GM04503 (cell line): ENCODE measurements around the gene ZNF536.
"Not testable (repeated sequence)": the region's sequence is repeated elsewhere in the genome, so short reads cannot be mapped to it uniquely, and the experiment has no call there.

Experiments used
- DNase-seq: peaks from one replicate; pipeline ENCODE4 v3.0.0-alpha.2; 2012; ENCODE audit warnings: low read depth

Gene ZNF536

DNA sequence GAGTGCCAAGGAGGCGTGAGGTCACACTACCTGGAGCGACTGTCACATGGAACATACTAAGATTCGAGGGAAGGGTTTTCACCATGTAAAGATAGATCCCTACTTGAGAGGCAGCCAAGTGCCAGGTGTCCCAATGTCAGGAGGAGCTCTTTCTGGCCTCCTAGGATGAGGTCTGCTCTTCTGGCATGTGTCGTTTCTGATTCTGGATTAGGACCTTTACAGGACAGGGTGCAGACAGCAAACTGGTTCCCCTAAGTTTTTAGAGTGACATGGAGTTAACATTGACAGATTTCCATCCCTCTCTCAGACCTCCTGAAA is 75.3 kb downstream of the ZNF536 start:
- DNase-seq = no peak

GRCh38 chr19:30448386-30449077 is 76.3 kb downstream of the ZNF536 start:
- peak; percentile 23 for DNase-seq

- DNase-seq = no peak
These were observed 77.0 kb downstream of the ZNF536 start for GRCh38 chr19:30449078-30449590.

DNA sequence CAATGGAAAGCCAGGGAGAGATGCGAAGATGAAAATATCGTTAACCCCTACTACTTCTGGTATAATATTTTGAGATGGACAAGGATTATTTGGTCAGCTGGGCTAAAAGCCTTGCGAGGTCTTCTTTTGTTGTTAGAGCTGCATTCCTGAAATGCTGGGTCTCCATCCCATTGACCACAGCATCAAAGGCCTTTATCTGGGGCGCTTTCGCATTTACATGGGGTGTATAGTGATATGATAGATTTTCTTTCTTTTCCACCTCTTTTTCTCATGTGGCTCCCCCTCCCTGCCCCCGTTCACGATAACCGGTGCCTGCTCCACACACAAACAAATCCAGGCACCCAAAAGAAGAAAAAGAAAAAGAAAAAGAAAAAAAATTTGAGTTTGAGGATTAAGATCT is 77.5 kb downstream of the ZNF536 start:
- no peak for DNase-seq

- peak; percentile 20 for DNase-seq
These were observed 77.9 kb downstream of the ZNF536 start for GRCh38 chr19:30450100-30450499.

DNA sequence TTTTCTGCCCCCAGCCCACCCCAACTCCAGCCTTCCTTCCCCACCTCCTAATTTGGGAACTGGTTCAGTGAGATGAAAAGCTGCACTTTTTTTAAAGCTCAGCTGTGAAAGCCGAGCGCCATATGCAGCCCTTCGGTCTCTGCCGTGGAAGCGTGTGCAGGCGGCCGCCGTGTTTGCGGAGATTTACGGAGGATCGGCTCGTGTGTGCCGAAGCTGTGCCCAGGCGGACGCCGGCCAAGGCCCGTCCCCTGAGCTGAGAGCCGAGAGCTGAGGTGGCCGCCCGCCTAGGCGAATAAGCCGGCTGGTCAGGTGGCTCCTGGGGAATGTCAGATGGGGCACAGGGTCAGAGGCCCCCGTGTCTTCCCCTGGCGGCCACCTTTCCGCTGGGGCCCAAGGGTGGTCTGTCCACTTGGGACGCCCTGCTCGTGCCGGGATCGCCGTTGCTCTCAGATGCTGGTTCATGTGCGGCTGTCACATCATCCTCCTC is 78.7 kb downstream of the ZNF536 start:
- DNase-seq = no peak

GRCh38 chr19:30452931-30453330 is 80.7 kb downstream of the ZNF536 start:
- no peak for DNase-seq

- DNase-seq = no peak
These were observed 81.6 kb downstream of the ZNF536 start for GRCh38 chr19:30453743-30454142.

DNA sequence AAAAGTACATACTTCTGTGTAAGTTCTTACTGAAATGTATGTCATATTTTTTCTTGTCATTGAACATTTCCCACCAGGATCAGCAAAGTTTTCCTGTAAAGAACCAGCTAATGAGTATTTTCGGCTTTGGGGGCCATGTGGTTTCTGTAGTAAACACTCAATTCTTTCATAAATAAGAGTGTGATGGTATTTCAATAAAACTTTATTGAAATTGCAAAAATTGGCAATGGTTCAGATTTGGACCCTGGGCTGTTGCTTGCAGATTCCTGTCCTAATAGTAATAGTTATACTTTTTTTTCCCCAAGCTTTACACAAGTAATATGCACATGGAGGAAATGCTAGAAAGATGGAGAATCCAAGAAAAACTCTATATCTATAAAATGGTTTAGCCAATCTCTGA is 83.7 kb downstream of the ZNF536 start:
- DNase-seq = no peak

DNA sequence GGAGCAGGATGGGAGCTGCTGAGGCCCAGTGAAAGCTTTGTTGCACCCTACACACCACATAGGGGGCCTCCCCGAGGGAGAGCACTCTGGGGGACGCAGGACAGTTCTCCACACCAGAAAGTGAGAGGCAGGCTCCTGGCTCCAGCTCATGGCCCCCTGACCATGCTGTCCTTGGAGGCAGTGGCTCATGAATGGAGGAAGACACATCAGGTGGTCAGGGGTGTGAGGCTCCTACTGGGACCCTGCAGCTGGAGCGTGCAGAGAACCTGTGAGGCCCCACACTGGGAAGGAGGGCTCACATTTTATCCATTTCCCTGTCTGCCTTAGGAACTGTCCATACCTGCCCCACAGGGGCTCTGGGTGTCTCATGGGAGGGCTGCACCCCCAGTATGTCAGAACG is 85.3 kb downstream of the ZNF536 start:
- no peak for DNase-seq

DNA sequence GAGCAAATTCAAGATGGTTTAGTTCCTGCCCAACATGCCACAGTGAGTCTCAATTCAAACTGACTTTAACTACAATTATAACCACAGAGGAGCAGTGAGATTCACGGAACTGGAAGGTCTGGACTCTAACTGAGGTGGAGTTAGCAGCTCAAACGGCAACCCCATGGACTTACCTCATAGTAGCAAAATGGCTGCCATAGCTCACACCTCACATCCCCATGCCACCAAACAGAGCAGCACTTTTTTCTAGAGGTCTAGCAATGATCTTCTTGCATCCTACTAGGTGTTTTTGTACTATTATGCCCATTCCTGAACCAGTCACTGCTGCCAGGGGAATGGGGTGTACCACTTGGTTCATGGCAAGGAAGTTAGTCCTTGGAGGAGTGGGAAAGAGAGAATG is 87.7 kb downstream of the ZNF536 start:
- no peak for DNase-seq

DNA sequence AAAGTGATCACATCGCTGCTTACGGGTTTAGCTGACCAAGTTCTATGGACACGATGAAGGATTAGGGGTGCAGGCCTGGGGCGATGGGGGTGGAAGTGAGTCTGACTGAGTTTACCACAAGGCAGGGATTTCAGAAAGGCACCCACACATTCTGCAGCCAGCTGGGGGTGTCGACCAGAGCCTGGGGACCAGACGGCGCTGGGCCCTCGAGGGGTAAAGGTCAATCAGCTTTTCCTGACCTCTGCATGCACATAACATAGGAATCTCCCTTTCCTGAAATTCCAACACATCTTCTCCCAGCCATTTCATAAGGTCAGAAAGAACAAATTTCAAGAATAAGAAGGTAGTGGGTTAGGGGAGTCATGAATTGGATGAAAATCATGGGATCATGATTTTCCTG is 92.0 kb downstream of the ZNF536 start:
- no peak for DNase-seq

DNA sequence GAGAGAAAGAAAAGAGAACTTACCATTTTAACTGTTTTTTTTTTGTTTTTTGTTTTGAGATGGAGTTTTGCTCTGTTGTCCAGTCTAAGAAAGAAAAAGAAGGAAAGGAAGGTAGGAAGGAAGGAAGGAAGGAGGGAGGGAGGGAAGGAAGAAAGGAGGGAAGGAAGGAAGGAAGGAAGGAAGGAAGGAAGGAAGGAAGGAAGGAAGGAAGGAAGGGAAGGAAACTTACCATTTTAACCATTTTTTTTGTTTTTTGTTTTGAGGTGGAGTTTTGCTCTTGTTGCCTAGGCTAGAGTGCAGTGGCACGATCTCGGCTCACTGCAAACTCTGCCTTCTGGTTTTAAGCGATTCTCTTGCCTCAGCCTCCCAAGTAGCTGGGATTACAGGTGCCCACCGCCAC is 94.4 kb downstream of the ZNF536 start:
- DNase-seq = not testable (repeated sequence)

GRCh38 chr19:30467239-30467638 is 95.1 kb downstream of the ZNF536 start:
- no peak for DNase-seq

GRCh38 chr19:30469774-30470173 is 97.6 kb downstream of the ZNF536 start:
- DNase-seq = no peak

DNA sequence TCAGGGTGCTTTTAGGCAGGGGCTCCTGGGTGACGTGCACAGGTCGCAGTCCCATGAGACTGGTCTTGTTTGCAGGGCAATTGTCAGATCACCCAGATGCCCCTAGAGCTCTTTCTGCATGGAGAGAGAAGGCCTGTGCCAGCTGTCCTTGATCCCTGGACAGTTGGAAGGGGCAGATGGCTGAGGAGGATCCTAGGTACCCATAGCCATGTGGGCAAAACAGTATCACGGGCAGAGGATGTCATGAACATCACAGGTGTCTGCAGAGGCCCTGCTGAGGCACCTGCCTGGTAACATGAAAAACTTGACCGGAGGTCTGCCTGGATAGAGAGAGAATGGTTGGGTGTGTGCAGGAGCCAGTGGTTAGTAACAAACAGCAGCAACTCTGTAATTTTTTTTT is 99.3 kb downstream of the ZNF536 start:
- DNase-seq = no peak

DNA sequence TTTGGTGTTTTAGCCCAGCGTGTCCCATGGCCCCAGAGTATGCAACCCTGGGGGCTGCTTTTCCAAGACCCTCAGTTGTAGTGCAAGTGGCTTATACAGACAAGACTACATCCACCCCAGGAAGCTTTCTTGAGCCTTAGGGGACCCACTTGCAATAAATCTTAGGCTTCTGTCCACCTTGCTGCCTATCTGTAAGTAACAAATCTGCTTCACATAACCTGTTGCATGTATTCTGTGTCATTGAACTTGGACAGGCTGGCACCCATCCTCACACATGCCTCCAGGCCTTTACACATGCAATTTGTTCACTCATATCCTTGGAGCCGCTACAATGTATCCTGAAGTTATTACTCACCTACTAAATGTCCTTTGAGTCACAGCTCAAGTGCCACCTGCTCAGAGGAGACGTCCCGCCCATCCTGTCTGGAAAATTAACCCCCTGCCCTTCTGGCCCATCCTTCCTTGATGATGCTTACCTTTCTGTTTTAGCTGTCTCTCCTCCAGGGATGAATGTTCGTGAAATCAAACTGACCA is 101.2 kb downstream of the ZNF536 start:
- DNase-seq = no peak

DNA sequence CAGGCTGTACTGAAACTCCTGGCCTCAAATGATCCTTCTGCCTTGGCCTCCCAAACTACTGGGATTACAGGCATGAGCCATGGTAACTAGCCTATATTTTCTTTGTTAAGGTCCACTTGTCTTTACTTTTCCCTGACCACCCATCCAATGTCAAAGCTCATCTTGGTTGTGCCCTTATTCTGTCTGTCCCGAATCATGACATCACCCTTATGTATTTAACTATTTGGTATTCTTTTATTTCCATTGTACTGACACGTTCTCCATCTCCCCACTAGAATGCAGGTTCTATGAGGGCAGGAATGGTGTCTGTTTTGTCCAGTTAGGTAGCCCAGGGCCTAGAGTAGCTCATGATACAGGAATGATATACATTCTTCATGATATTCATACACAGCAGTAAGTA is 104.8 kb downstream of the ZNF536 start:
- no peak for DNase-seq

- peak; percentile 46 for DNase-seq
These were observed 107.0 kb downstream of the ZNF536 start for GRCh38 chr19:30479231-30479630.

- DNase-seq = no peak
These were observed 107.9 kb downstream of the ZNF536 start for GRCh38 chr19:30480097-30480496.

DNA sequence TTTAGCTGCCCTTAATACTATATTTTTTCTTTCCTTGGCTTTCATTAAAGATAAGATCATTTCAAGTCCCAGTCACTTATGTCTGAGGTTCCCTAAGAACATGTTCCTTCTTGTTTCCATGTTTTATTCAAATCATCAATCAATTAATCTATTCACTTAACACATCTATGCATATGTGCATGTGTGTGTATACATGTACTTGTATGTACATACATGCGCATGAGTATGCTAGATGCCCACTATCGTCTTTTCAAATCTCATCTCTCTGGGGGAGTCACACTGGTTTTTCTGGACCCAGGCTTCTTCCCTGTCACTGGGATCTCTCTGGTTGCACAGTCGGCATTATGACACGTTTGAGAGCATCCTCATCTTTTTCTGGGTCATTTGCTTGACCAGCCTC is 108.9 kb downstream of the ZNF536 start:
- no peak for DNase-seq

DNA sequence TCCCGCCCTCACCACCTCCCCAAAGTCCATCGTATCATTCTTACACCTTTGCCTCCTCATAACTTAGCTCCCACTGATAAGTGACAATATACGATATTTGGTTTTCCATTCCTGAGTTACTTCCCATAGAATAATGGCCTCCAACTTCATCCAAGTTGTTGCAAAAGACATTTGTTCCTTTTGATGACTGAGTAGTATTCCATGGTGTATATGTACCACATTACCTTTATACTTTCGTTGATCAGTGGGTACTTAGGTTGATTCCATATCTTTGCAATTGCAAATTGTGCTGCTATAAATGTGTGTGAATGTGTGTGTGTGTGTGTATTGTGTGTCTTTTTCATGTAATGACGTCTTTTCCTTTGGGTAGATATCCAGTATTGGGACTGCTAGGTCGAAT is 109.6 kb downstream of the ZNF536 start:
- no peak for DNase-seq

DNA sequence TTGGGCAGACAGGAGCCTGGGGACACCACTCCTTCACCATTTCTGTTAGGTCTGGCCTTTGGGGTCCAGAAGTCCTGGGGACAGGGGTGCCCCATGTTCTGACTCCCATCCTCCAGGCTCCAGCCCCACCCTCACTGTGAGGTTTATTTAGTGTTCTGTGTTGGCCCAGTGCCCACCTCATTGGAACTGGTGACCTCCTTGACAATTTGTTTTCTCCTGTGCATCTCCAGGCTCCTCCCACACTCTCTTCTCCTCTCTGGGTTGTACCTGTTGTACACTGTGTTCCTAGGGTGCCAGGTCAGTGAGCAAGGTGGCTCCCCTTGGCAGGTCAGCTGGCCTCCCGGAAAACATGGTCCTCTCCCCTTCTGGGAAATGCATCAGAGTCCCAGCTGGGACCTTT is 110.8 kb downstream of the ZNF536 start:
- DNase-seq = no peak

DNA sequence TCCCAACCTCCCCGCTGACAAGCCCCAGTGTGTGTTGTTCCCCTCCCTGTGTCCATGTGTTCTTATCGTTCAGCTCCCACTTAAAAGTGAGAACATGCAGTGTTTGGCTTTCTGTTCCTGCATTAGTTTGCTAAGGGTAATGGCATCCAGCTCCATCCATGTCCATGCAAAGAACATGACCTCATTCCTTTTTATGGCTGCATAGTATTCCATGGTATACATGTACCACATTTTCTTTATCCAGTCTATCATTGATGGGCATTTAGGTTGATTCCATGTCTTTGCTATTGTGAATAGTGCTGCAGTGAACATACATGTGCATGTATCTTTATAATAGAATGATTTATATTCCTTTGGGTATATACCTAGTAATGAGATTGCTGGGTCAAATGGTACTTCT is 114.1 kb downstream of the ZNF536 start:
- DNase-seq = not testable (repeated sequence)
